ENCODE data around the gene ZKSCAN8.

DNA sequence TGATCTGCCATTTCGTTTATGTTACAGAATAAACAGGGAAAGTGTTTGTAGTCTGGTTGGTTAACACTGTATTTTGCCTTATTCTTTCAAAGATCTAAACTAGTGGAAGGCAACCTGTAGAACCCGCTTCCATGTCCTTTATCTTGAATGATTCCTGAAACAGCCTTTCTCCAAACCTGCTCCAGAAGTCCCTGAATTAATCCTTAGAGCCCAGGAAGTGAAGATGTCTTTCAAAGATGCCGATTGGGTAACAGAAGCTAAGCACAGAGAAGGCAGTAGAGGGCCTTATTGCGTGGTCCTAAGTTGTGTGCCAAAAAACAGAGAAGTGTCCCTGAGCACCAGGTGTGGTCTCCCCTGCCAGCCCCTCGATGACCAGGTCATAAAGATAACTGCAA is 36.4 kb upstream of the ZKSCAN8 start:
- TF ChIP-seq, protein P1, sequence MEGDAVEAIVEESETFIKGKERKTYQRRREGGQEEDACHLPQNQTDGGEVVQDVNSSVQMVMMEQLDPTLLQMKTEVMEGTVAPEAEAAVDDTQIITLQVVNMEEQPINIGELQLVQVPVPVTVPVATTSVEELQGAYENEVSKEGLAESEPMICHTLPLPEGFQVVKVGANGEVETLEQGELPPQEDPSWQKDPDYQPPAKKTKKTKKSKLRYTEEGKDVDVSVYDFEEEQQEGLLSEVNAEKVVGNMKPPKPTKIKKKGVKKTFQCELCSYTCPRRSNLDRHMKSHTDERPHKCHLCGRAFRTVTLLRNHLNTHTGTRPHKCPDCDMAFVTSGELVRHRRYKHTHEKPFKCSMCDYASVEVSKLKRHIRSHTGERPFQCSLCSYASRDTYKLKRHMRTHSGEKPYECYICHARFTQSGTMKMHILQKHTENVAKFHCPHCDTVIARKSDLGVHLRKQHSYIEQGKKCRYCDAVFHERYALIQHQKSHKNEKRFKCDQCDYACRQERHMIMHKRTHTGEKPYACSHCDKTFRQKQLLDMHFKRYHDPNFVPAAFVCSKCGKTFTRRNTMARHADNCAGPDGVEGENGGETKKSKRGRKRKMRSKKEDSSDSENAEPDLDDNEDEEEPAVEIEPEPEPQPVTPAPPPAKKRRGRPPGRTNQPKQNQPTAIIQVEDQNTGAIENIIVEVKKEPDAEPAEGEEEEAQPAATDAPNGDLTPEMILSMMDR (IDR thresholded peaks at IDR 0.05; ENCODE audit: extremely low read depth in 1 of 2, insufficient read depth in 1 of 2, low read depth in 1 of 2, low read length in 2 of 2), result no peak
- TF ChIP-seq EZH2 (IDR thresholded peaks at IDR 0.05; ENCODE audit: borderline replicate concordance, low read depth, low read length, severe bottlenecking) (no peak), POLR2A (IDR thresholded peaks at IDR 0.05; ENCODE audit: low read depth, low read length) (no peak), POLR2AphosphoS5 (IDR thresholded peaks at IDR 0.05; ENCODE audit: insufficient read depth, low read depth, low read length) (no peak), FOS (IDR thresholded peaks at IDR 0.05; ENCODE audit: borderline replicate concordance, insufficient read depth, low read length) (no peak), GATA2 (IDR thresholded peaks at IDR 0.05; ENCODE audit: insufficient read depth, insufficient read length, low read depth, low read length) (no peak), MYC (IDR thresholded peaks at IDR 0.05; ENCODE audit: low read depth, low read length) (no peak), JUN (IDR thresholded peaks at IDR 0.05; ENCODE audit: borderline replicate concordance, insufficient read depth, insufficient read length, low read depth) (no peak)
- TF ChIP-seq, protein P2, sequence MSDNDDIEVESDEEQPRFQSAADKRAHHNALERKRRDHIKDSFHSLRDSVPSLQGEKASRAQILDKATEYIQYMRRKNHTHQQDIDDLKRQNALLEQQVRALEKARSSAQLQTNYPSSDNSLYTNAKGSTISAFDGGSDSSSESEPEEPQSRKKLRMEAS (IDR thresholded peaks at IDR 0.05; ENCODE audit: insufficient read depth, insufficient read length), result no peak

All from endothelial cell of umbilical vein (primary cell).